SK-MEL-5 (cell line): Measurements from ENCODE around the gene NPAS2. TPM values are rescaled to one million over a fixed set of nuclear protein-coding genes. Genes with fewer than 3 reads are reported as not detected.

Source experiments
- DNase-seq: peaks from one replicate; pipeline ENCODE4 v3.0.0-alpha.2; 2016; ENCODE audit warnings: low read depth, low spot score
- in situ Hi-C: cut with HindIII; loops from 2 replicates; pipeline ENCODE4 v1.10.0; 2016; ENCODE audit warnings: low sequenced_read_pairs, high pct_unique_total_duplicates, low pct_unique_long_range_greater_than_20kb
- total RNA-seq: library from RNA; depleted of rRNA; stranded (reverse); fragments of >200 nt; shearing (Covaris generic); gene quantifications from 2 replicates; pipeline ENCODE4 v1.2.3, GENCODE V29; 2014

NPAS2 gene
- total RNA-seq, 1 experiment from 2014 or later, result 45.0 TPM

DNA sequence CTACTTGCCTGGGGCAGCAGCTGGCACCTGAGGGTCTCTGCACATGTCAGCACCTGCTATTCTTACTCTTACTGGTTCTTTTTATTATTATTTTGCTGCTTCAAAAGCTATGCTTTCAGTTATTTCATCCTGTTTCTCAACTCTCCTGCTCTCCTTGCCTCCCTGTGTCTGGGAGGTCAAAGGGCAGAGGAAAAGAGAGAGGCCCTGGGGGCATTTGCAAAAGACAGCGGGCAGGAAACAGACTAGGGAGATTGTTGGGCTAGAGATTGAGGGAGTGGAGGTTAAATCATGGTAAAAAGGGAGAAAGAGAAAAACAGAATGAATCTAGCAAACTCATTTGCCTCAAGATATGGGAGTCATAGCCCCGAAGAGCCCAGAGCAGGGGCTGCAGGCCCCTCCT is 161.1 kb downstream of the NPAS2 start:
- in situ Hi-C loops, result no loop called here
- DNase-seq, result no peak

DNA sequence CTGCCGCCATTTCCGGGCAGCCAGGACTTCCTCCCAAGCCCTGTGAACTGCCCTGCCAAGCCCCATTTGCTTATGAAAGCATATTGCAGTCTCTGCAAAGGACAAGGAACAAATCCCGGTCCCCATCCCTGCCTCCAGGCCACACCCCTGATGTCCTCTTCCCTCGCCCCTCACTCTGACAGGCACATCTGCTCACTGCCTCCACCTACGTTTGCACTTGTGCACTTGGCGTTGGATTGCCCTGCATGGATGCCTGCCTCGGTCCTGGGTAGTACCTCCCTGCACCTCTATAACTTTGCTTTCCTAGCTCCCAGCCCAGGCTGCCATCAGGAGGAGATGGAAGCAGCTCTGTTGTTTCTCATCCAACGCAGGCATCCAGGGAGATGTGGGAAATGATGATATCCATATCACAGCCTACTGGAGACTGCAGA is 162.5 kb downstream of the NPAS2 start:
- in situ Hi-C loops, result no loop called here
- DNase-seq, result no peak

DNA sequence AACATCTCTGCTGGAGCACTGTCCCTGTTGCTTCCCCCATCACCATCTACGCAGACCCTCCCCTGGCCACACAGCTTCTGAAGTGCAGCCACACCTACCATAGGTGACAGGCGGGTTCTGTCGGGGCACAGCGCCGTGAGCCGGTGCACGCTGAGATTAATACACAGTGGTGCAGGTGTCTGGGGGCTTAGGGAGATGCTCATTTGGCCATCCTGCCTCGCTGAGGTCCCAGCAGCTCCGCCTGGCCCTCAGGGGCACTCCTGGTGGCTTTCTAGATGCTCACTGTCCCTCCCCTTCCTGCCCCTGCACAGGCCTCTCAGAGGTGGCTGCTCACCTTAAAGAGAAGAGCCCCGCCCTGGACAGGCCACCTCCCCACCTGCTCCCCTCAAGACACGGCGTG is 163.3 kb downstream of the NPAS2 start:
- DNase-seq, result no peak
- in situ Hi-C loops, result no loop called here

DNA sequence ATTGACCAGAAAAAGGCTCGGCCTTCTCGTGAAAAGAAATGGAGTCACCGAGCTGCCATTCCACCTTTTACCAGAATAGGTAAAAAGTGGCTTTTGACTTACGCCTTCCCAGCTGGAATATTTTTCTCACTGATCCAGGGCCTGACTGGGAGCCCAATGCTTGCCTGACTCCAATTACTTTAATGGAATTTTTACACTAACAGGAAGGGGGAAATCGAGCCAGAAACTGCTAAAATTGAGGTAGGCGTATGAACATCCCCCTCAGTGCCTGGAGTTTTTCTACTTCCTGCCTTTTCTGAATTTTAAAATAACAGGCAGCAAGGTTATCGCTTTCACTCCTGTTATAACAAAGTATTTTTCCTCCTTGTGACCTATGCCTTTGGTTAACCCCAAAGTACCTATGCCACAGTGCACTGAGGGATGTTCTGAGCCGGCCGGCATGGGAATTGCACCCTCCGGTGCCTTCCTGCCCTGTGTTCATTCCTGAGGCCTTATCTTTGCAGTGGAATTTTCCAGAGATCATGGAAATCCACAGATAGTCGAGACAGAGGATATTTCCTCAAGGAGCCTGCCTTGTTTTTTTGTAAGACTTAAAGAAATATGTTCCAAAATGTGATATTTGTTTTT is 163.9 kb downstream of the NPAS2 start:
- in situ Hi-C loops, result no loop called here
- DNase-seq, result no peak

DNA sequence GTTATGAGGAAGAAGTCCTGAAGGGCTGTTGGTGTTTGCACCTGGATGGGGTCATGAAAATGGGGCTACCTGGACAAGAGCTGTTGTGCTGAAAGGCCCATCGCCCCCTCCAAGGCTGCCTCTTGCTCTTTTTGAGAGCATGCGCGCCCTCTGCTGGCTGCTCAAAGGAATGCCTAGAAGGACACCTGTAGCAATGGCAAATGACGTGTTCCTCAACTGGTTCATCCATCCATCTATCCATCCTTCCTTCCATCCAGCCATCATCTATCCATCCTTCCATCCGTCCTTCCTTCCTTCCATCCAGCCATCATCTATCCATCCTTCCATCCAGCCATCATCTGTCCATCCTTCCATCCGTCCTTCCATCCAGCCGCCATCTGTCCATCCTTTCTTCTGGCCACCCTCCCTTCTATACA is 165.0 kb downstream of the NPAS2 start:
- in situ Hi-C loops, result no loop called here
- DNase-seq, result peak; percentile 78

DNA sequence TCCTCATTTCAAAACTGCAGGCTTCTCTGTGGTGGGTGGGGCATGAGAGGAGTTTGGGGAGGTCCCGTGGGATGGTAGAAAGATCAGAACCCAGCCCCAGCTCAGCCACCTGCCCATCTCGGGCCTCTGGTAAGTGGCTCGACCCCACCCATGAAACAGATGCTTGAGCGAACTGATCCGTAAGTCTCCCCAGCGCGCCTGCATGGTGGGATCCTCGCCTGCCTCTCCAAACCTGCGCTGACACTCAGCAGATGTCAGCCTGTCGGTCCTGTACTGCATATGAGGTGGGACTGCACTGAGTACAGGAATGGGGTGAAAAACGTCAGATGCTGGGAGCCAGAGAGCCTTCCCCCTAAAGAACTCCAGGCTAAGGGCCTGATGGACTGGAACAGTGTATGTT is 166.2 kb downstream of the NPAS2 start:
- in situ Hi-C loops, result no loop called here
- no peak for DNase-seq

DNA sequence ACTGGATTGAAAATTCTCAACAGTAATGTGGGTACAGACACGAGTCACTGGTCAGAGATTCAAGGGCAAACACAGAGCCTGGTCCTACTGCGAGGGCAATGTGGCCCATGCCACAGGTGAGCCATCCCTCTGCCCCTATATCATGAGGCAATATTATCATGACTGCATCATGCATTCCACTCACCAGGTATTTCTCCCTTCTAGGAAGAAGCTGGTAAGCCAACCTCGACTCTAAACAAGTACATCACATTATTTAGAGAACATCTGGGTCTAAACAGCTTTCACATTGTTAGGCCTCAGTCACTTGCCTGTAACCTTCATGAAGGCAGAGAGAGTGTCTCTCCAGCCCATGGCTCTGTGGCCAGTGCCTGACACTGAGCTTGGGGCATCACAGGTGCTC is 167.6 kb downstream of the NPAS2 start:
- in situ Hi-C loops, result no loop called here
- no peak for DNase-seq

DNA sequence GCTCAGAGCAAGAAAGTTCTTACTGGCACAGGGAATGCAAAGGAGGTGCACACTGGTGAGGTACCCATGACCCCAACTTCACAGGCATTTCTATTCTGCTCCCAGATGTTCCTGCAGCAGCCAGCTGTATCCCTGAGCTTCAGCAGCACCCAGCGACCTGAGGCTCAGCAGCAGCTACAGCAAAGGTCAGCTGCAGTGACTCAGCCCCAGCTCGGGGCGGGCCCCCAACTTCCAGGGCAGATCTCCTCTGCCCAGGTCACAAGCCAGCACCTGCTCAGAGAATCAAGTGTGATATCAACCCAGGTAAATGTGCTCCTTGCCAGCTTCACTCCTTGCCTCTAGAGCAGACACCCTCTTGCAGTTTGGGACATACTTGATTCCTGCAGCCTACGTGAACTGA is 168.0 kb downstream of the NPAS2 start:
- in situ Hi-C loops, result no loop called here
- no peak for DNase-seq

DNA sequence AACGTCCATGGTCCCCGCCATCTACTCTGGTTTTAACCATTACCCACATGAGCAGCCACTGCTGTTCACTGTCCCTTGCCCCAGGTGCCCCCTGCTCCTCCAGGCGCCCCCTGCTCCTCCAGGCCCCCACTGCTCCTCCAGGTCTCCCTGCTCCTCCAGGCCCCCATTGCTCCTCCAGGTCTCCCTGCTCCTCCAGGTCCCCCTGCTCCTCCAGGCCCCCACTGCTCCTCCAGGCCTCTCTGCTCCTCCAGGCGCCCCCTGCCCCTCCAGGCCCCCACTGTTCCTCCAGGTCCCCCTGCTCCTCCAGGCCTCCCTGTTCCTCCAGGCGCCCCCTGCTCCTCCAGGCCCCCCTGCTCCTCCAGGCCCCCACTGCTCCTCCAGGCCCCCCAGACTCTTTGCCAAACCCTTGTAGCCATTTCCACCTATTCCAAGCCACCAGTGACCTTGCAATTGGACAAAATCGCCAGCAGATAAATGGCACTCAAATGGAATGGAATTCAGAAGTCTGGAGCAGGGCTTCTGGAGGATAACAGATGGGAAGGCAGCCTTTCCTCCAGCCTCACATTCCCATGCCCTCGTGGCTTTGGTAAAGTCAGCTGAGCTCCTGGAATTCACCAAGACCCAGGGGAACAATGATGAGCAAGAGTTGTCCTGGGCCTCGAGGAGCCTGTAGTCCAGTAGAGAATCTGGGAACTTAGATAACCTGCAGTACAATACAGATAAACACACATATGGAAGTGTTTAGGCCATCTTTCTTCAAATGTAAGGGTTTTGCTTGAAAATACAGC is 168.9 kb downstream of the NPAS2 start:
- peak; percentile 73 for DNase-seq
- in situ Hi-C loops, result no loop called here

DNA sequence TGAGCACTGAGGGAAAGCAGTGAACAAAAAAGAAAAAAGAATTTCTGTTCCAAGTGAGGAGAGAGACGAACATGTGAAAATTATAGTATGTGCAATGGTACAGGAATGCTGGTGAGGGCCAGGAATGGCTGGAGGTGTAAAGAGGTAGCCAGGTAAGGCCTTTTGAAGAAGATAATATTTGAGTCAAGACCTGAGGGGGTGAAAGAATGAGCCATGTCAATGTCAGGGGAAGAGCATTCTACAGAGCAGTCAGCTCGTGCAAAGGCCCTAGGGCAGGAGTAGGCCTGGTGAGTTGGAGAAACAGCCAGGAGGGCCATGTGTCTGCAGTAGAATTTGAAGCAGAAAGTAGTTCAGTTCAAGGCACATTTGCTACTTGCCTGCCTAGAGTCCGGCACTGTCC is 169.7 kb downstream of the NPAS2 start:
- in situ Hi-C loops, result no loop called here
- DNase-seq, result no peak

DNA sequence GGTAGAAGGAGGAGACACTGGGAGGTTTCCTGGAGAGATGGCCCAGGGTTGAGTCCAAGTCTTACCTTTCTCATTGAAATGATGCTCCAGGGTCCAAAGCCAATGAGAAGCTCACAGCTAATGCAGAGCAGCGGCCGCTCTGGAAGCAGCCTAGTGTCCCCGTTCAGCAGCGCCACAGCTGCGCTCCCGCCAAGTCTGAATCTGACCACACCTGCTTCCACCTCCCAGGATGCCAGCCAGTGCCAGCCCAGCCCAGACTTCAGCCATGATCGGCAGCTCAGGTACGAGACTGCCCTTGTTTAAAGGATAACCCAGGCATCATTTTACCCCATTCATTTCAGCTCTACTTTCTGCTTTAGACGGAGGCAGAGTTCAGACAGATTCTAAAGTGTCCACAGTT is 170.2 kb downstream of the NPAS2 start:
- in situ Hi-C loops, result no loop called here

DNA sequence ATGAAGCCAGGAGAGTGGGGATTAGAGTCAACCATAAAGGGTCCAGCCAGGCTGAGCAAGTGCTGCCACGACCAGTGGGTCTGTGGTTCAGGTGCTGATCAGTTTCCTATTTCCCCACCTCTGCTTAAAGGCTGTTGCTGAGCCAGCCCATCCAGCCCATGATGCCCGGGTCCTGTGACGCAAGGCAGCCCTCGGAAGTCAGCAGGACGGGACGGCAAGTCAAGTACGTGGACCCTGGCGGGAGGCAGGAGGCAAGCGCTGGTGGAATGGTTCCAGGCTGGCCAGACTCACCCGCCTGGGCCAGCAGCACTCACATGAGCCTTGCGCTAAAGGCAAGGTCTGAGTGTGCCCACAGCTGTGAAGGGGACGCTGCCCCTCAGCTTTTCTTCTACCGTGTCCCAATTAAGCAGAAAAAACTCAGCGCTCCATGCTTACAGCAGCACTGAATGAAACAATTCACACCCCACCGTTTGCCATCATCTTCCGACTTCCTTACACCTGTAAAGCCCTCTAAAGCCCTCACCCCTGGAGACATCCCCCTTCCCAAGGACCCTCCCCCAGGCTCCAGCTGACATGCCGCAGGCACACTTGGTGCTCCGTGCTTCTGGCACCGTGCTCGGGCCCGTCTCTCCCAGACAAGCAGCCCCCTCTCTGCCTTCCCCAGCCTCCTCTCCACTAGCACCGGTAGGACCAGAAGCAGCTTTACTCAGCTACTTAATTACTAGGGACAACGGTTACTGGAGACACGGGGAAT is 170.9 kb downstream of the NPAS2 start:
- in situ Hi-C loops, result no loop called here
- no peak for DNase-seq

More for the DNA sequence above, 170.2 kb downstream of the NPAS2 start:
- DNase-seq, result no peak

DNA sequence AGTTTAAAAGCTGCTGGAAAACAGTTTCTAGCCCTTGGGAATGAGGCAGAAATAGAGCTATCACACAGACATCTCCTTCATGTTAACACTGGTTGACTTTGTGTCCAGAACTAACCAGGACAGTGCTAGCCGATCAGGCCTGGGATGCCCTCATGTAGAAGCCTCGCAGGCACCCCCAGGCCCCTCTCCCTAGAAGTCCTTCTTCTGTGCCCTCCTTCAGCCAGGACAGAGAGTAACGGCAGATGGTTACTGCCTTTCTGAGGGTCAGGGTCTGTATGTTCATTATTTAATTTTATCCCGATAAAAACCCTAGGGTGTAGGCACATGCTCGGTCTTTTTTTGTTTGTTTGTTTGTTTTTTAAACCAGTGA is 171.4 kb downstream of the NPAS2 start:
- no peak for DNase-seq
- in situ Hi-C loops, result no loop called here

DNA sequence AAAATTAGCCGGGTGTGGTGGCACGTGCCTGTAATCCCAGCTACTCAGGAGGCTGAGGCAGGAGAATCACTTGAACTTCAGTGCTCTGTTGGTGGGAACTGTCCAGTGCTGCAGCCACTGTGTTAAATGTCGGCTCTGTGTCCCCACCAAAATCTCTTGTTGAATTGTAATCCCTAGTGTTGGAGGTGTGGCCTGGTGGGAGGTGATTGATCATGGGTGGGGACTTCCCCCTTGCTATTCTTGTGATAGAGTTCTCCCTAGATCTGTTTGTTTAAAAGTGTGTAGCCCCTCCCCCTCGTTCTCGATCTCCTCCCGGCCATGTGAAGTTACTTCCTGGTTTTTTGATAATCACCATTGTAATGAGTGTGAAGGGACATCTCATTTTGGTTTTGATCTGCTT is 172.3 kb downstream of the NPAS2 start:
- no peak for DNase-seq
- in situ Hi-C loops, result no loop called here

DNA sequence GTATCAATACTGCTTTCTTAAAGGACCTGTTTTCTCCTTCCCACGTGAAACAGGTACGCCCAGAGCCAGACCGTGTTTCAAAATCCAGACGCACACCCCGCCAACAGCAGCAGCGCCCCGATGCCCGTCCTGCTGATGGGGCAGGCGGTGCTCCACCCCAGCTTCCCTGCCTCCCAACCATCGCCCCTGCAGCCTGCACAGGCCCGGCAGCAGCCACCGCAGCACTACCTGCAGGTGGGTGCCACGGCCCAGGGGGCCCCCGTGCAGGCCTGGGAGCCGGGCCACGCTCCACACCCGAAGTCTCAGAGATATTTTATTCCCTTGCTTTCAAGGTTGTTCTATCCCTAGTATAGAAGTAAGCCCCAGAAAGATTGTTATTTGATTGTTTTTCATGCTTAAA is 173.4 kb downstream of the NPAS2 start:
- no peak for DNase-seq
- in situ Hi-C loops, result no loop called here

DNA sequence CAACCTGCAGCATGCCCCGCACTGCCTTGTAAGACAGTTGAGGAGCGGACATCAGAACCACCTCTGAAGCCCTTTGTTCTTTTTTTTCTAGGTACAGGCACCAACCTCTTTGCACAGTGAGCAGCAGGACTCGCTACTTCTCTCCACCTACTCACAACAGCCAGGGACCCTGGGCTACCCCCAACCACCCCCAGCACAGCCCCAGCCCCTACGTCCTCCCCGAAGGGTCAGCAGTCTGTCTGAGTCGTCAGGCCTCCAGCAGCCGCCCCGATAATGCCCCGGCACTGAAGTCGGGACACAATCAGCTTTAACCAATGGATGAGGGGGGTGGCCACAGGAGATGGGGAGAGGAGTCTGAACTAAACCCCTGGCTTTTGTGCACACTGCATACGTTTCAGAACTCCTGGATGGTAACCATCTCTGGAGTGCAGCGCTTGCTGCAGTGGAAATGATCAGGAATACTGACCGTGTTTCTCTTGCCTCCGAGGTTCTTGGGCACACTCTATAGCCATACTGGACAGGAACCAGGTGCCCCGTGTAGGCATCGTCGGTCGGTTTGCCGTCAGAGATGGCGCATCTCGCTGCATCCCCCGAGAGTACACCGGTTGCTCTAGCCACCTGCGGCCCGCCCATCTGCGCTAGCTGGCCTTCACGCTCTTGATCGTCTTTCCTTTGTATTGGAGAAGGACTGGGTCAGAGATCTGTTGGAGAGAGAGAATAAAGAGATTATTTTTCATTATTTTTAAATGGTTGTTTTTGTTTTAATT is 175.6 kb downstream of the NPAS2 start:
- in situ Hi-C loops, result no loop called here
- DNase-seq, result no peak

DNA sequence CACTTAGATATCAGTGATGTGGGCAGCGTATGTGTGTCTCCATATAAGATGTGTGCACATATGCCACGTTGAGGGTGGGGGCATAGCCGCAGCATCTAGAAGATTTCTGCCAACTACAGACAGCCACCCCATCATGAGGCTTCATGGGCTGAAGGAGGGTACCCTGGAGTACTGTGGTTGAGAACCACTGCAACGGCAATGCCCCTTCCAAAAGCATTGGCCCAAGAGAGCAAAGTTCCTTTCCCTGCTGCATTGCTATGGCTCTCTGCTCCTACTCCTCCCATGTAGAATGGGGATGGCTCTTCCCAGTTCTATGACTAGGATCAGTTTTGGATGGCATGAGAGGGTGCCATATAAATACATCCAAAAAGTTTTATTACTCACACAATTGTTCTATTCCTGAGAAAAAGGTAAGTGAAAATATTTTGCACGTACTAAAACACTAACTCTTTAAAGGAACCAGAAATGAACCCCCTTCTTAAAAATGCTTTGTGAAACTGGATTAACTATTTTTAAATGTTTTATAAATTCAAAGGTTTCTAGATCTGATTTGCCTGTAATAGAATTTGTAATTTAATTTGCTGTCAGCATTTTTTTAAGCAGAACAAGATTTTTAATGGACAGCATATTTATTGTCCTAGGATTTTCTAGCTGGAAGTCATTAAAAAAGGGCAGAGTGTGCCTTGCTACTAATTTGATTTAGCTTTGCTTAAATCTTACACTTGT is 177.7 kb downstream of the NPAS2 start:
- no peak for DNase-seq
- in situ Hi-C loops, result no loop called here

DNA sequence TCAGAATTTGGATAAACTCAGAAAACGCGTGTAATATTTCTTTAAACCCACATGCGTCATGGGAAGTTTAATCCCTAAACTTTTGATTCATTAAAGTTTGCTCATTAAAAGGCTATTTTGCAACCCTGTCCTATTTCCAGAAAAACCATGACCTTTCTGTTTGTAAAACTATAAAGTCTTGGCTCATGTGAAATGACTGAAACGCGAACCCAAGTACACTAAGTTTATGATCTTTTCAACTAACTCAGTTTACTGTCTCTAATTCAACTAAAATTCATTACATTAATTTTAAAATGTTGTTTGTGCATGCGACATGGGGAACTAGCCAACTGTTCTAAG is 178.3 kb downstream of the NPAS2 start:
- in situ Hi-C loops, result no loop called here
- DNase-seq, result no peak
